Measurements from ENCODE around the gene PGF.

- no peak for TF ChIP-seq RAD21 (IDR thresholded peaks at IDR 0.05)
- TF ChIP-seq CTCF (IDR thresholded peaks at IDR 0.05; ENCODE audit: low read depth, low read length, missing input control): no peak
- no peak for TF ChIP-seq REST (IDR thresholded peaks at IDR 0.05)
- no peak for TF ChIP-seq RXRA (IDR thresholded peaks at IDR 0.05)
- TF ChIP-seq YY1 (IDR thresholded peaks at IDR 0.05): no peak
- no peak for TF ChIP-seq SP1 (IDR thresholded peaks at IDR 0.05)
- no peak for TF ChIP-seq MAX (IDR thresholded peaks at IDR 0.05)
- no peak for TF ChIP-seq JUND (IDR thresholded peaks at IDR 0.05)
- TF ChIP-seq EGR1 (IDR thresholded peaks at IDR 0.05; ENCODE audit: low read depth in 2 of 2): no peak
- no peak for TF ChIP-seq ATF3 (IDR thresholded peaks at IDR 0.05)
- TF ChIP-seq HNF4A (conservative IDR thresholded peaks at IDR 0.05): no peak
- TF ChIP-seq, protein P1, sequence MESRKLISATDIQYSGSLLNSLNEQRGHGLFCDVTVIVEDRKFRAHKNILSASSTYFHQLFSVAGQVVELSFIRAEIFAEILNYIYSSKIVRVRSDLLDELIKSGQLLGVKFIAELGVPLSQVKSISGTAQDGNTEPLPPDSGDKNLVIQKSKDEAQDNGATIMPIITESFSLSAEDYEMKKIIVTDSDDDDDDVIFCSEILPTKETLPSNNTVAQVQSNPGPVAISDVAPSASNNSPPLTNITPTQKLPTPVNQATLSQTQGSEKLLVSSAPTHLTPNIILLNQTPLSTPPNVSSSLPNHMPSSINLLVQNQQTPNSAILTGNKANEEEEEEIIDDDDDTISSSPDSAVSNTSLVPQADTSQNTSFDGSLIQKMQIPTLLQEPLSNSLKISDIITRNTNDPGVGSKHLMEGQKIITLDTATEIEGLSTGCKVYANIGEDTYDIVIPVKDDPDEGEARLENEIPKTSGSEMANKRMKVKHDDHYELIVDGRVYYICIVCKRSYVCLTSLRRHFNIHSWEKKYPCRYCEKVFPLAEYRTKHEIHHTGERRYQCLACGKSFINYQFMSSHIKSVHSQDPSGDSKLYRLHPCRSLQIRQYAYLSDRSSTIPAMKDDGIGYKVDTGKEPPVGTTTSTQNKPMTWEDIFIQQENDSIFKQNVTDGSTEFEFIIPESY (IDR thresholded peaks at IDR 0.05): no peak
Measured at GRCh38 chr14:74940956-74941565, 14.3 kb downstream of the PGF start.

All from liver (tissue), 3 donors.